GM21360 (cell line): ENCODE results near the gene SSU72.
"Not testable (repeated sequence)": the region's sequence is repeated elsewhere in the genome, so short reads cannot be mapped to it uniquely, and the experiment has no call there.

Experiments used
- ATAC-seq: cut with Tn5 transposase; IDR thresholded peaks from one replicate; pipeline ENCODE4 v1.9.1; 2021; ENCODE audit warnings: mild to moderate bottlenecking, moderate library complexity; ENCODE audit not compliant: unreplicated experiment

The SSU72 gene

GRCh38 chr1:1561801-1562470 lies 12.7 kb downstream of the SSU72 start:
- ATAC-seq, result no peak

- ATAC-seq, result no peak
These were observed 14.5 kb downstream of the SSU72 start for GRCh38 chr1:1560178-1560577.

DNA sequence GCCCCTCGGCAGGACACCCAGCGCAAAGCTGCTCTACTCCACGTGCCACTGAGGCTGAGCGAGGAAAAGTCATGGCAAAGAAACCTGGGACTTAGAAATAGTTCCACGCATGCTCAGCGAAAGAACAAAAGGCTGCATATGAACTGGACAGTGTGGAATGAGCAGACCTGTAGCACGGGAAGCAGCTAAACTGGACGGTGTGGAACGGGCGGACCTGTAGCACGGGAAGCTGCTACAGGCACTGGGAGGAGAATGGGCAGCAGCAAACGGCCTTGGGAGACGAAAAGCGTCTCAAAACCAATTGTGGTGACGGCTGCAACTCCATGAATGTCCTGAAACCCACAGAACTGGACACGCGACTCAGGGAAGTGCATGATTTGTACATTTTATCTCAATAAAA lies 15.6 kb downstream of the SSU72 start:
- ATAC-seq, result no peak

GRCh38 chr1:1558591-1558990 lies 16.1 kb downstream of the SSU72 start:
- ATAC-seq, result no peak

DNA sequence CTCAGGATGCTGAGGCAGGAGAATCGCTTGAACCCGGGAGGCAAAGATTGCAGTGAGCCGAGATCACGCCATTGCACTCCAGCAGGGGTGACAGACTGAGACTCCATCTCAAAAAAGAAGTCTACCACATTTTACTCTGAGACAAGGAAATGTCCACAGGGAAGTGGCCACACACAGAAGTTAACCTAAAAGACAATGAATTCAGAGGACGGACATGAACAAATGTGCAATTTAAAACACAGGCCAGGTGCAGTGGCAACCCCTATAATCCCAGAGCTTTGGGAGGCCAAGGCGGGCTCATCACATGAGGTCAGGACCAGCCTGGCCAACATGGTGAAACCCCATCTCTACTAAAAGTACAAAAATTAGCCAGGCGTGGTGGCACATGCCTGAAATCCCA lies 17.0 kb downstream of the SSU72 start:
- ATAC-seq, result not testable (repeated sequence)

DNA sequence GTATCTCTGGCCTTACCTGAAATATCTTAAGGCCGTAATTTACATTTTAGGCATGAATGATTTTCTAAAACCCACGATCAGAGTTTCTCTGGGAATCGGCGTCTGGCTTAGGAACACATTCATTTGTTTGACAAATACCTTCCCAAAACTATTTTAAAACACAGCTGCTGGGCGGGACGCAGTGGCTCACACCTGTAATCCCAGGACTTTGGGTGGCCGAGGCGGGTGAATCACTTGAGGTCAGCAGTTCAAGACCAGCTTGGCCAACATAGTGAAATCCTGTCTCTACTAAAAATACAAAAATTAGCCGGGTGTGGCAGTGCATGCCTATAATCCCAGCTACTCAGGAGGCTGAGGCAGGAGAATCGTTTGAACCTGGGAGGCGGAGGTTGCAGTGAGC lies 17.7 kb downstream of the SSU72 start:
- ATAC-seq, result not testable (repeated sequence)

- no peak for ATAC-seq
These were observed 18.2 kb downstream of the SSU72 start for GRCh38 chr1:1556505-1556904.

DNA sequence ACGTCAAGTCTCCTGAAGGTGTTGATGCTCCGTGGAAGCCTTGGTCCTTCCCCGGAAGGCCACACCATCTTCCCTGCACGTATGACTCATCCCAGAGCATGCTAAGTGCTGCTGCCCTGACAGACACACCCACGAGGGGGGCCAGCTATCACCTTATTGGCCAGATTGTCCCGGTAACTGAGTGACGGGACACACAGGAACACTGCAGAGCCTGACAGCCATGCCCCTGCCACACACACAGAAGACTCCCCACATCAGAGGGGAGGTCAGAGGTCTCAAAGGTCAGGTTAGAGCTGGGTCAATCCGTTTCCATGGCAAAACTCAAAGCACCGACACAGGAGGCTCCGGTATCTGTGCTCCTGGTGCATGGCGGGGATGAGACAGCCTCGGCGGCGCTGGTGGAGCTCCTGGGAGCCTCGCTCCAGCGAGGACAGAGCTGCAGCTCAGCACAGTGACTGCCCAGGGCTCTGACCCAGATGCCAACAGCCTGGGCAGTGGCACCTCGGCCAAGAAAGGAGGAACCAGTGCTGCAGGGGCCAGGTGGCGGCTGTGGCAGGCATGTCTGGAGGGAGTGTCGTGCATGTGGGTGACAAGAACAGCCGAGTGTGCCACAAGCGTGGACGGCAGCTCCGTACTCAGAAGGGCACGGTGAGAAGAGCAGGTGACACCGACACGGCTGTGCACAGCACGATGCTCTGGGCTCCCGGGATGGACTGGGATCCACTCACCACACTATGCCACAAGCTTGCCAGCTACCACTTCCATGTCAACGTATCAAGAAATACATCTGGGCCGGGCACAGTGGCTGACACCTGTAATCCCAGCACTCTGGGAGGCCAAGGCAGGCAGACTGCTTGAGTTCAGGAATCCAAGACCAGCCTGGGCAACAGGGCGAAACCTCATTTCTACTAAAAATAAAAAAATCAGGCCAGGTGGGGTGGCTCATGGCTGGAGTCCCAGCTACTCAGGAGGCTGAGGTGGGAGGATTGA lies 19.4 kb downstream of the SSU72 start:
- no peak for ATAC-seq

DNA sequence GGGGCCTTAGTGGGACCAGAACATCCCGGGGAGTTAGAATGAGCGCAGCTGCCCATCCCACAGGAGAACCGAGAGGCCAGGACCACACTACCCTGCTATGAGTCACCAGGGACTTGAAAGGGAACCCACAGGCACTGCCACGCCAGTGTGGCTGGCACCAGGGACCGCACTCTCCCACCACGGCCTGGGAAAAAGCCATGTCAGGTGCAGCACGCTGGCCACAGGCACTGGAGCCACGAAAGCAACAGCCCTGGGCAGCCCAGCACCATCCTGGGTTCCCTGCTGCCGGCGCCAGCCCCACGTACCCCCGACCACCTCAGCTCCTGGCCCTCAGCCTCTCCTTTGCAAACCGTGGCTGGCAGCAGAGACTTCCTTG lies 20.1 kb downstream of the SSU72 start:
- no peak for ATAC-seq

- no peak for ATAC-seq
These were observed 20.7 kb downstream of the SSU72 start for GRCh38 chr1:1553821-1554494.

GRCh38 chr1:1552263-1552639 lies 22.4 kb downstream of the SSU72 start:
- no peak for ATAC-seq

DNA sequence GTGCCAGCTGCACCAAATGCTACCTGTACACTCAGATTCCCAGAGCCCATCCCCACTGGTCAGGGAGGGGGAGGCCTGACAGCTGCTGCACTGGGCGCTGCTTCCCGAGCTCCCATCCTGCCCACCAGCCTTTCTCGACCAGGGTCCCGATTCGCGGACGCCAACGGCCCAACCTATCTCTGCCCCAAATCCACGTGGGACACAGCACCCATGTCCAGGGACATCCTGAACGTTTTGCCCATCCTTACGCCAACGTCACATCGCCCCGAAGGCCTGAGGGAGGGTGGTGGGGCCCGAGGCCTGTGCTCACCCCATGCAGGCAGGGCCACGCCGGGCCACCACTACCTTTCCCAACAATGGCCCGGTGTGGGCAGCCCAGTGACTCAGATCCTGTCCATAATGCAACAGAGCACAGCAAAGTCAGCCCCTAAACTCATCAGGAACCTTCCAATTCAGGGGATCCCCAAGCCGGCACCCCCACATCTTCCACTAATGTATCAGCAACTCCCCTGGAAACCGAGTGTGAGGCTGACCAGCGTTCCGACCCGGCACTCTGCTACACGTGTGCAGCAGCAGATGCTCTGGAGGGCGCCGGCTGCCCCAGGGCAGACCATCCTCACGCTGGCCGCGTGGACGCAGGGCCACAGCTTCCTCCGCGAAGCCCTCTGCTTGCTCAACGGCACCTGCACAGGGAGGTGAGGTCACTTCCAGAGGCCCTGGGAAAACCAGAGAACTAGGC lies 23.0 kb downstream of the SSU72 start:
- no peak for ATAC-seq

DNA sequence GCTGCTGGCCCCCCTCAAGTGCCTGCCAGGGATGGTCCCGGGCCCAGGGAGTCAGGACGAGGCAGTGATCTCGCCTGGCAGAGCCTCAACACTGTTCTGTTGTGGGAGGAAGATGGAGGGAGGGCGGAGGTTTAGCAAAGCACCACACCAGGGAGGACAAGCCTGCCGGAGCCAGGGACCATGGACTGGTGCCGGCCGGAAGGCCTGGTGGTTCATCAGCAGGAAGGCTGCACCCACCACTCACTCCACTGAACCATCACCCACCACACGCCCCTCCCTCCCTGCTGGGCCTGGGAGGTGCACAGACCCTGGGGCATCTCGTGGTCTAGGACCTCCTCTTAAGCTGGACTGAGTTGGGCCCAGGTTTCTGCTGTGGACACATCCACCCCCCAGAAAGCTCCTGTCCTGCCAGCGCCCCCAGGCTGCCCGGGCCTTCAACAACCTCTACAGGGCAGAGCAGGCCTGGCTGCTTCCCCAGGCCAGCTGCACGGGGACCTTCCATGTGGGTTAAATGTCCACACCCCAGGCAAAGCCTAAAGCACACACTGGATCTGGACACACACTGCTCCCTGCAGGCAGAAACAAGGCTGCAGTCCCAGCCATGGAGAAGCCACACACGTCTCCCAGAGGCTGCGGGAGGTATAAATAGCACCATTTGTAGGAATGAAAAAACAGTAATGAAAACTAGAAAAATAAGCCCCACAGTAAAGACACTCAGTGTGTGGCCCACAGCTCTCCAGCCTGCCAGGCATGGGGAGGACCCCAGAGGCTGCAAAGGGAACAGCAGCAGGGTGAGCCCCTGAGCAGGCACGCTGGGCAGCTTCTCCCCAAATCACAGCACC lies 23.9 kb downstream of the SSU72 start:
- no peak for ATAC-seq

DNA sequence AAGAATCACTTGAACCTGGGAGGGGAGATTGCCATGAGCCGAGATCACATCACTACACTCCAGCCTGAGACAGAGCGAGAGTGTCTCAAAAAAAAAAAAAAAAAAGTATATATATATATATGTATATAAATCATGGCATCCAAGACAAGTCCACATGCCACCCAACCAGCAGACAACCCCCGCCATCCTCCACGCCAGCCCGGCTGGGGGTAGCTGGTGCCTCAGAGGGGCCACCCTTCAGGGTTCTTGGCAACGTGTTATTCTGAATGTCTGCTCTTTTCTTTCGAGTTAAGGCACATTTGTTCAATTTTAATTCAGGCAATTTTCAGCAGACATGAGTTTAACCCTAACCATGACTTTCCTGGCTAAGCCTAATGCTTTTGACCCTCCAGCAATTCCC lies 24.6 kb downstream of the SSU72 start:
- ATAC-seq, result no peak

- no peak for ATAC-seq
These were observed 26.1 kb downstream of the SSU72 start for GRCh38 chr1:1548591-1548990.

DNA sequence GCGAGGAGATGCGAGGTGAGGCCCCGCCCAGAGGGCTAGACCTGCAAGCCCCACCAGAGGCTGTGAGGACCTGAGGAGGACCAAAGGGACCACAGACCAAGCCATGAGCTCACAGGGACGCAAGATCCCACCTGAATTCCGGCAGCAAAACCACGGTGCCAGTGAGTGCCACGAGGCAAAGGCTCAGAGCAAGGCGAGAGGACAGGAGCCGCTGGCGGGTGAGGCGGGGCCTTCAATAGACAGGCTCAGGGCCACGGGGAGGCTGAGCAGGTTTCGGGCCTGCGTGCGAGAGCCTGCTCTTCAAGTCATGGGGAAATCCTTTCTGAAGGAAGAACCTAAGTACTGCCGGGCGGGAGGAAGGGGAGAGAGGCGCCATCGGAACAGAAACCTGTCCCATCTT lies 27.2 kb downstream of the SSU72 start:
- no peak for ATAC-seq

GRCh38 chr1:1547011-1547410 lies 27.7 kb downstream of the SSU72 start:
- ATAC-seq, result no peak

- no peak for ATAC-seq
These were observed 28.5 kb downstream of the SSU72 start for GRCh38 chr1:1545946-1546737.

- no peak for ATAC-seq
These were observed 30.1 kb downstream of the SSU72 start for GRCh38 chr1:1544544-1544943.
